WTC11 (cell line): ENCODE data around the gene GTF3C1. TPM values are rescaled to one million over a fixed set of nuclear protein-coding genes. Genes with fewer than 3 reads are reported as not detected.

Experiments
- ATAC-seq: fragments of 200-7000 bp; cut with Tn5 transposase; 2 replicates; pipeline ENCODE4 v1.10.0; 2021; ENCODE audit warnings: mild to moderate bottlenecking, moderate library complexity
- CTCF ChIA-PET: fragments of 300-600 bp; sonication (Branson Sonifier 250); formaldehyde crosslinking; loops from one replicate; lab custom pipeline; 2021; ENCODE audit warnings: antibody characterized with exemption; lab: Charles Lee
- POLR2A ChIA-PET: fragments of 350-600 bp; sonication (Branson Sonifier 250); formaldehyde crosslinking; loops from one replicate; lab custom pipeline; 2021; ENCODE audit warnings: antibody characterized with exemption; lab: Charles Lee
- DNase-seq: peaks from one replicate; pipeline ENCODE4 v3.0.0; 2021; ENCODE audit warnings: low spot score
- H3K27ac Mint-ChIP-seq: 2 replicates; pipeline ENCODE4 v1.8.0; 2021; ENCODE audit warnings: mixed read lengths
- H3K27me3 Mint-ChIP-seq: 2 replicates; pipeline ENCODE4 v1.8.0; 2021; ENCODE audit warnings: low read depth, mild to moderate bottlenecking, moderate library complexity, mixed read lengths
- H3K36me3 Mint-ChIP-seq: 2 replicates; pipeline ENCODE4 v1.8.0; 2021; ENCODE audit warnings: mixed read lengths
- H3K4me1 Mint-ChIP-seq: 2 replicates; pipeline ENCODE4 v1.8.0; 2022; ENCODE audit warnings: mixed read lengths
- H3K4me3 Mint-ChIP-seq: 2 replicates; pipeline ENCODE4 v1.8.0; 2021; ENCODE audit warnings: mild to moderate bottlenecking, moderate library complexity, mixed read lengths
- H3K9me3 Mint-ChIP-seq: 2 replicates; pipeline ENCODE4 v1.8.0; 2021; ENCODE audit warnings: mixed read lengths
- GTF2I ChIP-seq: fragments of 250-450 bp; sonication (Bioruptor Pico); conservative IDR thresholded peaks from 2 replicates; pipeline ENCODE4 v1.4.0; 2021; ENCODE audit warnings: mild to moderate bottlenecking
- KAT7 ChIP-seq: sonication (generic); formaldehyde crosslinking; IDR thresholded peaks from 2 replicates; pipeline ENCODE4 v1.8.1; 2023; ENCODE audit warnings: missing genetic modification reagents, mild to moderate bottlenecking, borderline replicate concordance
- NFYB ChIP-seq: sonication (generic); formaldehyde crosslinking; conservative IDR thresholded peaks from 2 replicates; pipeline ENCODE4 v1.8.0; 2022; ENCODE audit warnings: low read depth, missing genetic modification reagents
- NR3C1 ChIP-seq: sonication (generic); formaldehyde crosslinking; conservative IDR thresholded peaks from 2 replicates; pipeline ENCODE4 v1.8.1; 2023; ENCODE audit warnings: low read depth, mild to moderate bottlenecking, missing genetic modification reagents
- OVOL2 ChIP-seq: fragments of 250-450 bp; sonication (Bioruptor Pico); IDR thresholded peaks from 2 replicates; pipeline ENCODE4 v1.9.0; 2021; ENCODE audit warnings: mild to moderate bottlenecking, borderline replicate concordance
- PRRX2 ChIP-seq: fragments of 250-450 bp; sonication (Bioruptor Pico); IDR thresholded peaks from 2 replicates; pipeline ENCODE4 v1.8.0; 2021; ENCODE audit warnings: mild to moderate bottlenecking
- SOX15 ChIP-seq: fragments of 250-450 bp; sonication (Bioruptor Pico); IDR thresholded peaks from 2 replicates; pipeline ENCODE4 v1.9.0; 2021; ENCODE audit warnings: mild to moderate bottlenecking
- total RNA-seq: library from RNA; stranded (reverse); gene quantifications from 3 replicates; pipeline ENCODE4 v1.2.3, GENCODE V29; 2021
- TF ChIP-seq, protein P1 (sequence below): sonication (generic); formaldehyde crosslinking; IDR thresholded peaks from 2 replicates; pipeline ENCODE4 v1.8.1; 2023; ENCODE audit warnings: mild to moderate bottlenecking, moderate library complexity, missing genetic modification reagents
- TF ChIP-seq, protein P2 (sequence below): fragments of 250-450 bp; sonication (Bioruptor Pico); IDR thresholded peaks from 2 replicates; pipeline ENCODE4 v1.9.0; 2021; ENCODE audit warnings: mild to moderate bottlenecking, borderline replicate concordance
- TF ChIP-seq, protein P3 (sequence below): sonication (generic); formaldehyde crosslinking; IDR thresholded peaks from 2 replicates; pipeline ENCODE4 v1.8.1; 2023; ENCODE audit warnings: mild to moderate bottlenecking, missing genetic modification reagents
- TF ChIP-seq, protein P4 (sequence below): sonication (generic); formaldehyde crosslinking; IDR thresholded peaks from 2 replicates; pipeline ENCODE4 v1.8.0; 2022; ENCODE audit warnings: missing genetic modification reagents
- TF ChIP-seq, protein P5 (sequence below): sonication (generic); formaldehyde crosslinking; IDR thresholded peaks from 2 replicates; pipeline ENCODE4 v1.8.0; 2023; ENCODE audit warnings: missing genetic modification reagents, mild to moderate bottlenecking, borderline replicate concordance
- TF ChIP-seq, protein P6 (sequence below): sonication (generic); formaldehyde crosslinking; IDR thresholded peaks from 2 replicates; pipeline ENCODE4 v1.8.1; 2022; ENCODE audit warnings: low read depth, mild to moderate bottlenecking, moderate library complexity, missing genetic modification reagents, borderline replicate concordance

GTF3C1 gene
- total RNA-seq, 1 experiment from 2014 or later, result 146 TPM

DNA sequence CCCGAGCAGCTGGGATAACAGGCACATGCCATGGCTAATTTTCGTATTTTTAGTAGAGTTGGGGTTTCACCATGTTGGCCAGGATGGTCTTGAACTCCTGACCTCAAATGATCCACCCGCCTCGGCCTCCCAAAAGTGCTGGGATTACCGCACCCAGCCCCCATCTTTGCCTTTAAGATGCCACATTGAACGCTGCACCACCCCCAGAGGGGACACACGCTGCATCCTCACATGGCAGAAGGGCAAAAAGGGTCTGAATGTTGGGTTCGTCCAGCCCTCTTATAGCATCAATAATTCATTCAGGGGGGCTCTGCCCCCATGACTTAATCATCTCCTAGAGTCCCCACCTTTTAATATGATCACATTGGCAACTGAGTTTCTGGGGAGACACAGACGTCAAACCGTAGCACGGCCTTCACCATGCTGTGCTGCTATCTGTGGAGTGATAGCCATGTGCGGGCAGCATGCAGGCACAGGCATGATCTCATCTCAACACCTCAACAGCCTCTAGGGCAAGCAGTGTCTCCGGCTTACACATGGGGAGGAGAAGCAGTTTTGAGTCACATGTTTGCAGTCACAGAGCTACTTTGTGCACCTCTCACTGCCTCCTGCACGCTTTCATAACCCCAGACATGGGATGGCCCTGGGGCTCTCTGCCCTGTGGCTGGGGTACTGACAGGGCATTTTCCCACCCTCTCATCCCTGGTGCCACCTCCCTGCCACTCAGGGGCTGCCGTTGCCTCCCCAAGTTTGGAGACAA, 117.8 kb downstream of the GTF3C1 start (continued):
- TF ChIP-seq, protein P1, sequence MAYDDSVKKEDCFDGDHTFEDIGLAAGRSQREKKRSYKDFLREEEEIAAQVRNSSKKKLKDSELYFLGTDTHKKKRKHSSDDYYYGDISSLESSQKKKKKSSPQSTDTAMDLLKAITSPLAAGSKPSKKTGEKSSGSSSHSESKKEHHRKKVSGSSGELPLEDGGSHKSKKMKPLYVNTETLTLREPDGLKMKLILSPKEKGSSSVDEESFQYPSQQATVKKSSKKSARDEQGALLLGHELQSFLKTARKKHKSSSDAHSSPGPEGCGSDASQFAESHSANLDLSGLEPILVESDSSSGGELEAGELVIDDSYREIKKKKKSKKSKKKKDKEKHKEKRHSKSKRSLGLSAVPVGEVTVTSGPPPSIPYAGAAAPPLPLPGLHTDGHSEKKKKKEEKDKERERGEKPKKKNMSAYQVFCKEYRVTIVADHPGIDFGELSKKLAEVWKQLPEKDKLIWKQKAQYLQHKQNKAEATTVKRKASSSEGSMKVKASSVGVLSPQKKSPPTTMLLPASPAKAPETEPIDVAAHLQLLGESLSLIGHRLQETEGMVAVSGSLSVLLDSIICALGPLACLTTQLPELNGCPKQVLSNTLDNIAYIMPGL (CRISPR knock-in tag), result no peak
- no peak for TF ChIP-seq NFYB (CRISPR knock-in tag)
- TF ChIP-seq, protein P2, sequence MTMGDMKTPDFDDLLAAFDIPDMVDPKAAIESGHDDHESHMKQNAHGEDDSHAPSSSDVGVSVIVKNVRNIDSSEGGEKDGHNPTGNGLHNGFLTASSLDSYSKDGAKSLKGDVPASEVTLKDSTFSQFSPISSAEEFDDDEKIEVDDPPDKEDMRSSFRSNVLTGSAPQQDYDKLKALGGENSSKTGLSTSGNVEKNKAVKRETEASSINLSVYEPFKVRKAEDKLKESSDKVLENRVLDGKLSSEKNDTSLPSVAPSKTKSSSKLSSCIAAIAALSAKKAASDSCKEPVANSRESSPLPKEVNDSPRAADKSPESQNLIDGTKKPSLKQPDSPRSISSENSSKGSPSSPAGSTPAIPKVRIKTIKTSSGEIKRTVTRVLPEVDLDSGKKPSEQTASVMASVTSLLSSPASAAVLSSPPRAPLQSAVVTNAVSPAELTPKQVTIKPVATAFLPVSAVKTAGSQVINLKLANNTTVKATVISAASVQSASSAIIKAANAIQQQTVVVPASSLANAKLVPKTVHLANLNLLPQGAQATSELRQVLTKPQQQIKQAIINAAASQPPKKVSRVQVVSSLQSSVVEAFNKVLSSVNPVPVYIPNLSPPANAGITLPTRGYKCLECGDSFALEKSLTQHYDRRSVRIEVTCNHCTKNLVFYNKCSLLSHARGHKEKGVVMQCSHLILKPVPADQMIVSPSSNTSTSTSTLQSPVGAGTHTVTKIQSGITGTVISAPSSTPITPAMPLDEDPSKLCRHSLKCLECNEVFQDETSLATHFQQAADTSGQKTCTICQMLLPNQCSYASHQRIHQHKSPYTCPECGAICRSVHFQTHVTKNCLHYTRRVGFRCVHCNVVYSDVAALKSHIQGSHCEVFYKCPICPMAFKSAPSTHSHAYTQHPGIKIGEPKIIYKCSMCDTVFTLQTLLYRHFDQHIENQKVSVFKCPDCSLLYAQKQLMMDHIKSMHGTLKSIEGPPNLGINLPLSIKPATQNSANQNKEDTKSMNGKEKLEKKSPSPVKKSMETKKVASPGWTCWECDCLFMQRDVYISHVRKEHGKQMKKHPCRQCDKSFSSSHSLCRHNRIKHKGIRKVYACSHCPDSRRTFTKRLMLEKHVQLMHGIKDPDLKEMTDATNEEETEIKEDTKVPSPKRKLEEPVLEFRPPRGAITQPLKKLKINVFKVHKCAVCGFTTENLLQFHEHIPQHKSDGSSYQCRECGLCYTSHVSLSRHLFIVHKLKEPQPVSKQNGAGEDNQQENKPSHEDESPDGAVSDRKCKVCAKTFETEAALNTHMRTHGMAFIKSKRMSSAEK (CRISPR knock-in tag), result no peak
- no peak for TF ChIP-seq OVOL2 (CRISPR knock-in tag)

DNA sequence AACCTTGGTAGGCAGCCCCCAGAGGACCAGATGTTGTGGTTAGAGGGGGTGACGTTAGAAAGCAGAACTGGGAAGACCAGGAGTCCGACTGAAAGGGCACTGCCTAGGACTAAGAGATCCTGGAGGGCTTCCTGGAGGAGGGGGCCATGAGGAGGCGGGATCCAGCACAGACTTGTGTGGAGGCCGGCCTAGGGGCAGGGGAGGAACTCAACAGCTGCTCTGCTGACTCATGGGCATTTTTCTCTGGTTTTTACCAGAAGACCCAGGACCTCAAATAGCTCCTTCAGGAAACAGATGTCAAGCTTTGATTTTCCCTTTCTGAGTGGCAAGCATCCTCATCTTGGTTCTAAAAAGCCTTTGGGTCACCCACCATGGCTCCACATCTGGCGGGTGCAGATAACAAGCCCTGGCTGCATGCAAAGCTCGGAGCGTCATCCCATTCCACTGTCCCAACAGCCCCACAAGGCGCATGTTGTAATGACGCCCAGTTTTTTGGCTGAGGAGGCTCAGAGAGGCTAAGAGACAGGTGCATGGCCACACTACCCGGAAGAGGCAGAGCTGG, 118.7 kb downstream of the GTF3C1 start:
- ChIA-PET CTCF (interaction anchor here (0.5 kb wide), 1 partner anchor 9 kb away, joined by 3 read pairs; no protein-coding TSS in a partner anchor), POLR2A (no interaction called here)
- Mint-ChIP-seq H3K27me3 (no peaks in the 10 kb centered on the region; the same call in 1 of the 2 replicates), H3K4me1 (no peaks in the 10 kb centered on the region), H3K27ac (no peak overlapping the region), H3K9me3 (peaks cover 9% of the 10 kb centered on the region), H3K36me3 (no peaks in the 10 kb centered on the region), H3K4me3 (no peak overlapping the region)
- no peak for DNase-seq
- TF ChIP-seq, protein P3, sequence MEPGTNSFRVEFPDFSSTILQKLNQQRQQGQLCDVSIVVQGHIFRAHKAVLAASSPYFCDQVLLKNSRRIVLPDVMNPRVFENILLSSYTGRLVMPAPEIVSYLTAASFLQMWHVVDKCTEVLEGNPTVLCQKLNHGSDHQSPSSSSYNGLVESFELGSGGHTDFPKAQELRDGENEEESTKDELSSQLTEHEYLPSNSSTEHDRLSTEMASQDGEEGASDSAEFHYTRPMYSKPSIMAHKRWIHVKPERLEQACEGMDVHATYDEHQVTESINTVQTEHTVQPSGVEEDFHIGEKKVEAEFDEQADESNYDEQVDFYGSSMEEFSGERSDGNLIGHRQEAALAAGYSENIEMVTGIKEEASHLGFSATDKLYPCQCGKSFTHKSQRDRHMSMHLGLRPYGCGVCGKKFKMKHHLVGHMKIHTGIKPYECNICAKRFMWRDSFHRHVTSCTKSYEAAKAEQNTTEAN (CRISPR knock-in tag), result no peak
- TF ChIP-seq, protein P4, sequence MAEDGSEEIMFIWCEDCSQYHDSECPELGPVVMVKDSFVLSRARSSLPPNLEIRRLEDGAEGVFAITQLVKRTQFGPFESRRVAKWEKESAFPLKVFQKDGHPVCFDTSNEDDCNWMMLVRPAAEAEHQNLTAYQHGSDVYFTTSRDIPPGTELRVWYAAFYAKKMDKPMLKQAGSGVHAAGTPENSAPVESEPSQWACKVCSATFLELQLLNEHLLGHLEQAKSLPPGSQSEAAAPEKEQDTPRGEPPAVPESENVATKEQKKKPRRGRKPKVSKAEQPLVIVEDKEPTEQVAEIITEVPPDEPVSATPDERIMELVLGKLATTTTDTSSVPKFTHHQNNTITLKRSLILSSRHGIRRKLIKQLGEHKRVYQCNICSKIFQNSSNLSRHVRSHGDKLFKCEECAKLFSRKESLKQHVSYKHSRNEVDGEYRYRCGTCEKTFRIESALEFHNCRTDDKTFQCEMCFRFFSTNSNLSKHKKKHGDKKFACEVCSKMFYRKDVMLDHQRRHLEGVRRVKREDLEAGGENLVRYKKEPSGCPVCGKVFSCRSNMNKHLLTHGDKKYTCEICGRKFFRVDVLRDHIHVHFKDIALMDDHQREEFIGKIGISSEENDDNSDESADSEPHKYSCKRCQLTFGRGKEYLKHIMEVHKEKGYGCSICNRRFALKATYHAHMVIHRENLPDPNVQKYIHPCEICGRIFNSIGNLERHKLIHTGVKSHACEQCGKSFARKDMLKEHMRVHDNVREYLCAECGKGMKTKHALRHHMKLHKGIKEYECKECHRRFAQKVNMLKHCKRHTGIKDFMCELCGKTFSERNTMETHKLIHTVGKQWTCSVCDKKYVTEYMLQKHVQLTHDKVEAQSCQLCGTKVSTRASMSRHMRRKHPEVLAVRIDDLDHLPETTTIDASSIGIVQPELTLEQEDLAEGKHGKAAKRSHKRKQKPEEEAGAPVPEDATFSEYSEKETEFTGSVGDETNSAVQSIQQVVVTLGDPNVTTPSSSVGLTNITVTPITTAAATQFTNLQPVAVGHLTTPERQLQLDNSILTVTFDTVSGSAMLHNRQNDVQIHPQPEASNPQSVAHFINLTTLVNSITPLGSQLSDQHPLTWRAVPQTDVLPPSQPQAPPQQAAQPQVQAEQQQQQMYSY (CRISPR knock-in tag), result peak; percentile 58
- TF ChIP-seq, all 79 proteins: peak for 1
- peak; percentile 23; the same call in 1 of the 2 replicates for ATAC-seq

DNA sequence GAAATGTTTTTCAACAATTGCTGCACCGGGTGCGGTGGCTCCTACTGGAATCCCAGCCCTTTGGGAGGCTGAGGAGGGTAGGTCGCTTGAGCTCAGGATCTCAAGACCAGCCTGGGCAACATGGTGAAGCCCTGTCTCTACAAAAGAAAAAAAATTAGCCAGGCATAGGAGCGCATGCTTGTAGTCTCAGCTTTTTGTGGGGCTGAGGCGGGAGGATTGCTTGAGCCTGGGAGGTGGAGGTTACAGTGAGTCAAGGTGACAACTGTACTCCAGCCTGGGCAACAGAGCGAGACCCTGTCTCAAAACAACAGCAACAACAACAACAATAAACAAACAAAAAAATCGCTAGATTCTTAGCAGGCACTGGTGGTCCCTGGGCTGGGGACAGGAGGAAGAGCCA, 119.2 kb downstream of the GTF3C1 start:
- ChIA-PET CTCF (no interaction called here), POLR2A (no interaction called here)
- H3K36me3 Mint-ChIP-seq, result no peaks in the 10 kb centered on the region
- no peaks in the 10 kb centered on the region for H3K4me1 Mint-ChIP-seq
- no peaks in the 10 kb centered on the region; the same call in 1 of the 2 replicates for H3K27me3 Mint-ChIP-seq
- no peak overlapping the region for H3K4me3 Mint-ChIP-seq
- H3K9me3 Mint-ChIP-seq, result peaks cover 10% of the 10 kb centered on the region
- no peak overlapping the region for H3K27ac Mint-ChIP-seq
- DNase-seq (no peak), ATAC-seq (no peak)
- TF ChIP-seq NR3C1 (CRISPR knock-in tag) (no peak), SOX15 (CRISPR knock-in tag) (no peak), GTF2I (CRISPR knock-in tag) (no peak), KAT7 (CRISPR knock-in tag) (no peak), PRRX2 (no peak), NFYB (CRISPR knock-in tag) (no peak)
- TF ChIP-seq, protein P5, sequence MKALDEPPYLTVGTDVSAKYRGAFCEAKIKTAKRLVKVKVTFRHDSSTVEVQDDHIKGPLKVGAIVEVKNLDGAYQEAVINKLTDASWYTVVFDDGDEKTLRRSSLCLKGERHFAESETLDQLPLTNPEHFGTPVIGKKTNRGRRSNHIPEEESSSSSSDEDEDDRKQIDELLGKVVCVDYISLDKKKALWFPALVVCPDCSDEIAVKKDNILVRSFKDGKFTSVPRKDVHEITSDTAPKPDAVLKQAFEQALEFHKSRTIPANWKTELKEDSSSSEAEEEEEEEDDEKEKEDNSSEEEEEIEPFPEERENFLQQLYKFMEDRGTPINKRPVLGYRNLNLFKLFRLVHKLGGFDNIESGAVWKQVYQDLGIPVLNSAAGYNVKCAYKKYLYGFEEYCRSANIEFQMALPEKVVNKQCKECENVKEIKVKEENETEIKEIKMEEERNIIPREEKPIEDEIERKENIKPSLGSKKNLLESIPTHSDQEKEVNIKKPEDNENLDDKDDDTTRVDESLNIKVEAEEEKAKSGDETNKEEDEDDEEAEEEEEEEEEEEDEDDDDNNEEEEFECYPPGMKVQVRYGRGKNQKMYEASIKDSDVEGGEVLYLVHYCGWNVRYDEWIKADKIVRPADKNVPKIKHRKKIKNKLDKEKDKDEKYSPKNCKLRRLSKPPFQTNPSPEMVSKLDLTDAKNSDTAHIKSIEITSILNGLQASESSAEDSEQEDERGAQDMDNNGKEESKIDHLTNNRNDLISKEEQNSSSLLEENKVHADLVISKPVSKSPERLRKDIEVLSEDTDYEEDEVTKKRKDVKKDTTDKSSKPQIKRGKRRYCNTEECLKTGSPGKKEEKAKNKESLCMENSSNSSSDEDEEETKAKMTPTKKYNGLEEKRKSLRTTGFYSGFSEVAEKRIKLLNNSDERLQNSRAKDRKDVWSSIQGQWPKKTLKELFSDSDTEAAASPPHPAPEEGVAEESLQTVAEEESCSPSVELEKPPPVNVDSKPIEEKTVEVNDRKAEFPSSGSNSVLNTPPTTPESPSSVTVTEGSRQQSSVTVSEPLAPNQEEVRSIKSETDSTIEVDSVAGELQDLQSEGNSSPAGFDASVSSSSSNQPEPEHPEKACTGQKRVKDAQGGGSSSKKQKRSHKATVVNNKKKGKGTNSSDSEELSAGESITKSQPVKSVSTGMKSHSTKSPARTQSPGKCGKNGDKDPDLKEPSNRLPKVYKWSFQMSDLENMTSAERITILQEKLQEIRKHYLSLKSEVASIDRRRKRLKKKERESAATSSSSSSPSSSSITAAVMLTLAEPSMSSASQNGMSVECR, result no peak
- TF ChIP-seq, protein P6, sequence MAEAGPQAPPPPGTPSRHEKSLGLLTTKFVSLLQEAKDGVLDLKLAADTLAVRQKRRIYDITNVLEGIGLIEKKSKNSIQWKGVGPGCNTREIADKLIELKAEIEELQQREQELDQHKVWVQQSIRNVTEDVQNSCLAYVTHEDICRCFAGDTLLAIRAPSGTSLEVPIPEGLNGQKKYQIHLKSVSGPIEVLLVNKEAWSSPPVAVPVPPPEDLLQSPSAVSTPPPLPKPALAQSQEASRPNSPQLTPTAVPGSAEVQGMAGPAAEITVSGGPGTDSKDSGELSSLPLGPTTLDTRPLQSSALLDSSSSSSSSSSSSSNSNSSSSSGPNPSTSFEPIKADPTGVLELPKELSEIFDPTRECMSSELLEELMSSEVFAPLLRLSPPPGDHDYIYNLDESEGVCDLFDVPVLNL (CRISPR knock-in tag), result no peak
